ENCODE results near the gene CCDC185. TPM values are rescaled to one million over a fixed set of nuclear protein-coding genes. Genes with fewer than 3 reads are reported as not detected.

Gene CCDC185
- total RNA-seq, 6 experiments from 2014 or later, result not detected

DNA sequence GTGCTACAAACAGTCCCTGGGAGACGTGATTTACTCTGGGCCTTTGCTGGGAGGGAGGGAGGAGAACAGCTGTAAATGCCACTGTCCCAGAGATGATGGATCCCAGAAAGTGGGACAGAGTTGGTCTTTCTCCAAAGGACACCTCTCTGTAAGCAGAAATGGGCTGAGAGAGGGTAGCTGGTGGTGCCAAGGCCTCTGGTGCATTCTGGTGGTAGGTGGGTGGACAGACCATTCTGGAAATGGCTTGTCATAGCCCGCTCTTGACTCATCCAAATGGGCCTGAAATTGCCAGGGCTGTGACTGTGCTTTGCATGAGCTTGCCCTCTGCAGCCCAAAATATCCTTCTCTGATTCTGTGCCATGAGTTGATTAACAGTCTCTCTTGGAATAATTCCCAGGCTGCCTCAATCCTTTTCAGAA is 36.1 kb downstream of the CCDC185 start:
- no peak overlapping the region for H3K27ac Mint-ChIP-seq
- peak; percentile 30 for DNase-seq
- TF ChIP-seq CTCF (IDR thresholded peaks at IDR 0.05), result no peak
- H3K27me3 Mint-ChIP-seq (ENCODE audit: insufficient read depth), result peaks cover 11% of the 10 kb centered on the region
- H3K4me1 Mint-ChIP-seq (ENCODE audit: low read depth), result peaks cover 30% of the 10 kb centered on the region
- H3K9me3 Mint-ChIP-seq, result no peaks in the 10 kb centered on the region
- H3K36me3 Mint-ChIP-seq (ENCODE audit: low read depth), result no peaks in the 10 kb centered on the region
- no peak overlapping the region for H3K4me3 Mint-ChIP-seq

DNA sequence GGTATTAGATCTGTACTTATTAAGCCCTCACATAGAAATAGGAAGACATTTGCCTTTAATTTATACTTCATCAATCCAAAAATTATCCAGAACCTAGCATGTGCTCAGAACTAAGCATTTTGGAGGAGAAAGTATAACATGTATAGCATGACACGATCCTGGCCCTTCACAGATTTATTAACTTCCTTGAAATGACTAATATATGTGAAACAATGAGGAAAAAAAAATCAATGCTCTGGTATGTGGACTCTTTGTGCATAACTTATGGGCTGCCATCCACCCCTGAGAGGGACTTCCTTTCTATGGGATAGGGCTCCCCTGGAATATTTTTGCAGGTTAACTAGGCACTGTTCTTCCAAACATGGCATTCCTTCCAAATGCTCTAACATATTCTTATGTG is 36.6 kb downstream of the CCDC185 start:
- no peaks in the 10 kb centered on the region for H3K36me3 Mint-ChIP-seq (ENCODE audit: low read depth)
- H3K9me3 Mint-ChIP-seq, result no peaks in the 10 kb centered on the region
- H3K27me3 Mint-ChIP-seq (ENCODE audit: insufficient read depth), result peaks cover 11% of the 10 kb centered on the region
- no peak overlapping the region for H3K4me3 Mint-ChIP-seq
- no peak overlapping the region for H3K27ac Mint-ChIP-seq
- TF ChIP-seq CTCF (IDR thresholded peaks at IDR 0.05), result no peak
- no peak for DNase-seq
- peaks cover 25% of the 10 kb centered on the region for H3K4me1 Mint-ChIP-seq (ENCODE audit: low read depth)

GRCh38 chr1:223430236-223430635 is 37.0 kb downstream of the CCDC185 start:
- no peaks in the 10 kb centered on the region for H3K36me3 Mint-ChIP-seq (ENCODE audit: low read depth)
- no peak for DNase-seq
- H3K27me3 Mint-ChIP-seq (ENCODE audit: insufficient read depth), result peaks cover 11% of the 10 kb centered on the region
- peaks cover 21% of the 10 kb centered on the region for H3K4me1 Mint-ChIP-seq (ENCODE audit: low read depth)
- H3K9me3 Mint-ChIP-seq, result no peaks in the 10 kb centered on the region
- no peak overlapping the region for H3K4me3 Mint-ChIP-seq
- H3K27ac Mint-ChIP-seq, result no peak overlapping the region
- no peak for TF ChIP-seq CTCF (IDR thresholded peaks at IDR 0.05)

DNA sequence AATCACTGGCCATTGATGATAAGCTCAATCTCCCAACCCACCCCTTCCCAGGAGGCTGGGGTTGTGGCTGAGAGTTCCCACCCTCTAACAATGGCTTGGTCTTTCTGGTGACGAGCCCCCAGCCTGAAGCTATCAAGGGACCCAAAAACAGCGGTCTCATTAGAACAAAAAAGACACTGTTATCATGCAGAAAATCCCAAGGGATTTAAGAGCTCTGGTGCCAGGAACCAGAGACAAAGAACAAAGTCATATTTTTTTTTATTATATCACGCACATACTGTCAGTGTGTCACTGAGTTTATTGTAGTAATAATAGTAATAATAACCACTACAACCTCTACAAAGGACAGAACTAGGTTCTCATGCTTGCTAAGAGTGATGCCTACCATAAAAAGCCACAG is 43.9 kb downstream of the CCDC185 start:
- DNase-seq, result no peak
- H3K27ac Mint-ChIP-seq, result no peak overlapping the region
- peaks cover 17% of the 10 kb centered on the region for H3K27me3 Mint-ChIP-seq (ENCODE audit: insufficient read depth)
- no peak for TF ChIP-seq CTCF (IDR thresholded peaks at IDR 0.05)
- no peaks in the 10 kb centered on the region for H3K36me3 Mint-ChIP-seq (ENCODE audit: low read depth)
- H3K4me3 Mint-ChIP-seq, result no peak overlapping the region
- no peaks in the 10 kb centered on the region for H3K9me3 Mint-ChIP-seq
- H3K4me1 Mint-ChIP-seq (ENCODE audit: low read depth), result no peaks in the 10 kb centered on the region

DNA sequence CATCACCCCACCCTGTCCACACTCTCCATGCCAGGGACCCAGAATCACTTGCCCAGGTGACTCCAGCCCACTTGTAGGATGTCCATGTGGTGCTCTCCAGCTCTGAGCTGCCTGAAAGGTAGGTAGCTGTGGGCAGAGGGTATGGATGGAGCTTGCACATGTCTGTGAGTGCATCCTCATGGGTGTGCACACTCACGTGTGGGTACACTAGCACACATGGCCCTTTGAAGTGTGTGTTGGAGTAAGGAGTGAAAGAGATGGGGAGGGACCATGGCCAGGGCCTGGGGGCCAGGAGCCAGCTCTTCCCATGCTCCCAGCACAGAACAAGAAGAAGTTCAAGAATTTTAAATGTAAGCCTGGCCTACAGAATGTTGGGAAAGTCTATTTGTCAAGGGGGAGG is 50.2 kb downstream of the CCDC185 start:
- no peak for TF ChIP-seq CTCF (IDR thresholded peaks at IDR 0.05)
- peaks cover 8% of the 10 kb centered on the region for H3K4me1 Mint-ChIP-seq (ENCODE audit: low read depth)
- peaks cover 9% of the 10 kb centered on the region; the same call in 1 of the 2 replicates for H3K9me3 Mint-ChIP-seq
- H3K36me3 Mint-ChIP-seq (ENCODE audit: low read depth), result no peaks in the 10 kb centered on the region
- DNase-seq, result no peak
- no peak overlapping the region for H3K4me3 Mint-ChIP-seq
- no peak overlapping the region for H3K27ac Mint-ChIP-seq
- H3K27me3 Mint-ChIP-seq (ENCODE audit: insufficient read depth), result peaks cover 21% of the 10 kb centered on the region

DNA sequence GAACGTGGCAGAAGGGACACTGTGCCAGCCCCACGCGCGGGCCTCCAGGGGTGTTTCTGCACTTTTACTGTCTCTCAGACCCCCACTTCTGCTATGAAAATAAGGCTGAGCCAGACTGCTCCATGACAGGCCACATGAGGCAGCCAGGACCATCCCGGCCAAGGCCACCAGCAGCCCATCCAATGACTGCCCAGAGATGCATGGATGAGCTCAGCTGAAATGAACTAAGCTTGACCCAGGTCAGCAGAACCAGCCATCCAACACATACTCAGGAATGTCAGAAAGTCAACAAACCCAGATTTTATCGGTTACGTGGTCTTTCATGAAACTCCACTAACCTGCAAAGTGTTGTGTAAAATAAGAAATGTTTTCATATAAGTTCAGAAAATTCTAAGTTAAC is 51.2 kb downstream of the CCDC185 start:
- no peak overlapping the region; the same call in 1 of the 2 replicates for H3K4me3 Mint-ChIP-seq
- H3K27me3 Mint-ChIP-seq (ENCODE audit: insufficient read depth), result peaks cover 22% of the 10 kb centered on the region
- no peak for TF ChIP-seq CTCF (IDR thresholded peaks at IDR 0.05)
- DNase-seq, result peak; percentile 8
- H3K27ac Mint-ChIP-seq, result no peak overlapping the region
- H3K36me3 Mint-ChIP-seq (ENCODE audit: low read depth), result no peaks in the 10 kb centered on the region
- peaks cover 9% of the 10 kb centered on the region; the same call in 1 of the 2 replicates for H3K9me3 Mint-ChIP-seq
- H3K4me1 Mint-ChIP-seq (ENCODE audit: low read depth), result peaks cover 8% of the 10 kb centered on the region
